Erythroblast (primary cell): ENCODE data around the gene P2RX6.
A peak's percentile ranks its signal among the peaks of the same experiment; 100 is the strongest.

ENCODE experiments used
- DNase-seq, 2 experiments: peaks; one replicate each; lab custom pipeline; 2025; lab: John Stamatoyannopoulos, UW
- GATA1 ChIP-seq: IDR thresholded peaks from 2 replicates; pipeline ENCODE4 v1.6.1; 2011; ENCODE audit warnings: low read depth, mild to moderate bottlenecking, control low read depth, low read length, moderate library complexity
- POLR2A ChIP-seq: IDR thresholded peaks from 2 replicates; pipeline ENCODE4 v1.6.1; 2011; ENCODE audit warnings: mild to moderate bottlenecking, low read length

P2RX6 gene

DNA sequence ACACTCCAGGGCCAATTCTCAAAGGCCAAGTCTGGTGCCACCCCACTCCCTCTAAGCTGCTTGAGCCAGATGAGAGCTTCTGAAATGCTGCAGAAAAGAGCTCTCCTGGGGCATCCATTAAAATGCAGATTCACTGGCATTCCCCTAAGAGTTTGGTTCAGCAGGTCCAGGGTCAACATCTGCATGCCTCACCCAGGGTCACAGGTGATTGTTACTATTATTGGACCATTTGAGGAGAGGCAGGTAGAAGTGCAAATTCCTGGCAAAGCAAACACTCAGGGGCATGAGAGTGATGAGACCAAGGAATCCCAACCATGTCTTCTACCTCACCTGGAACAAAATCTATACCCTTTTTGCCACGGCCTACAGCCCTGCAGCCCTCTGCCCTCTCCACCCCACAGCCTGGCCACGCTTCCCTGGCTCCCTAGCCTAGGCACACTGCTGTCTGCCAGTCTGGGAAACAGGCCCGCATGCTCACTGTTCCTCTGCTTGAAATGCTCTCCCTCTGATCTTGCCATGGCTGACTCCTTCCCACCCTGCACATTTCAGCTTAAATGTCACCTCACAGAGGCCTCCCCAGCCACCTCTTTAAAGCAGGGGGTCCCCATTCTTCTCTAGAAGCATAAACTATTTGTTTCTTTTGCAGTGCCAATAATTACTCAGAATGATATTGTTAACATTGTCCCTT is 4.4 kb upstream of the P2RX6 start:
- no peak for DNase-seq
- TF ChIP-seq GATA1 (no peak), POLR2A (no peak)

DNA sequence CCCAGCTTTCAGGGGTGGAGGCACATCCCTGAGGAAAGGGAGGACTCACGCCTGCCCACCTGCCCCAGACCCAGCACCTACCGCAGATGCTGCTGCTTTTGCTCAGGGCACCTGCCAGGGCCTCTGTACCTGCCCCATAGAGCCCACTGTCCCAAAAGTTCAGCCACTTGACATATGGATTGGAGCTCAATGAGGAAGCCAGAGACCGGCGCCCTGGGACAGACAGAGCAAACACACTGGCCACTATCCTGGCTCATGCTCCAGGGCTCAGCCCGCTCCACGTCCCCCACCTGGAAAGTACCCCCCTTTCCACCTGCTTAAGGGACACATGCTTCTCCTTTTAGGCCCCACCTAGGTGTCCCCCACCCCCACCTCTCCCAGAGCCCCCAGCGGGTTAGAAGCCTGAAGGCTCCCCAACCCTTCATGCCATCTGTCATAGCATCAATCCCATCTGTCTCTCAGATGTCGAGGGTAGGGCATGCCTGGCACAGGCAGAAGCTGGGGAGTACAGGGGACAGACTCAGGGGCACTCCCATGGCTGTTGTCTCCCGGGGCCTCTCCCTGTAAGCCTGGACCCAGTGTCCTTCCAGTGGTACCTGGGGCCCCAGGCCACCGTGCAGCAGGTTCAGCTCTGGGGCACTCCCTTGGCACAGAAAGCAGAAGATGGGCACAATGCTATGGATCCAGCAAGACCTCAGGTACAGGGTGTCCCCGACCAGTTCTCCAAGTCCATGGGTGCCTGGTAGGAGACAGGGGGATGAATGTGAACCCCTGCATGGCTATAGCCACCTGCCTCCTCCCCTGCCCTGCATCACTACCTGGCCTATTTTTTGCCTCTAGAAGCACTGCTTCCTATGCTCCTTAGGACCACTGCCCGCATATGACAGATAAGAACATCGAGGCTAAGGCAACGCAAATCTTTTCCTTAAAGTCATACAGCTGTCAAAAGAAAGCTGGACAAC is 2.2 kb upstream of the P2RX6 start:
- TF ChIP-seq GATA1 (no peak), POLR2A (no peak)

DNA sequence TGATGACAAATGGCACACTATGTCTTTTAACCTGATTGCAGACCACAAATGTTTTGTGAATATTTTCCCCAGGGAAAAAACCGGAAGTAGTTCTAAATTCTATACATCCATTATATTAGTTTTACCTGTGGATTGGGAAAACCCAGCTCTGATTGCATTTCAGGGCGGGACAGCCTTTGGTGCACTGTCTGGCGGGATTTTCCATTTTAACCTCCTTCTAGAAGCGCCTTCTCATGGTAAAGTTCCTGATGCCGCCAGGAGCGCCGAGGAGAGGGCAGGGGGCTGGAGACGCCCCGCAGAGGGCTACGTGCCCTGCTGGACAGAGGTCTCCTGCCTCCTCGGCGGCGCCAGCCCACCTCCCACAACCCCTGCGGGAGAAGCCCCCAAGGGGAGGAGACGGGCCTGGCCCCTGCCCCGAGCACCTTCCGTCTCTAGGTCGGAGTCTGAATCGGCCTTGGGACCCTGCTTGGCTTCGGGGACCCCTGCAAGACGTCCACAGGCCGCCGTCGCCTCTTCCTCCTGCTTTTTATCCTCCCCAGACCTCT is 1.2 kb upstream of the P2RX6 start:
- DNase-seq, result no peak
- TF ChIP-seq GATA1 (no peak), POLR2A (no peak)

More for the DNA sequence above, 2.2 kb upstream of the P2RX6 start:
- DNase-seq, result no peak

- DNase-seq, result peak; percentile 91 to 93
Measured at GRCh38 chr22:21014202-21014725, 701 bp upstream of the P2RX6 start.

GRCh38 chr22:21015466-21016006 is 571 bp downstream of the P2RX6 start:
- no peak for TF ChIP-seq POLR2A
- no peak for DNase-seq

More at GRCh38 chr22:21014202-21014725, 701 bp upstream of the P2RX6 start:
- TF ChIP-seq GATA1, result no peak
- no peak for TF ChIP-seq POLR2A

- DNase-seq, result no peak
- TF ChIP-seq POLR2A (no peak), GATA1 (no peak)
Measured at GRCh38 chr22:21016644-21017420, 1.9 kb downstream of the P2RX6 start.

DNA sequence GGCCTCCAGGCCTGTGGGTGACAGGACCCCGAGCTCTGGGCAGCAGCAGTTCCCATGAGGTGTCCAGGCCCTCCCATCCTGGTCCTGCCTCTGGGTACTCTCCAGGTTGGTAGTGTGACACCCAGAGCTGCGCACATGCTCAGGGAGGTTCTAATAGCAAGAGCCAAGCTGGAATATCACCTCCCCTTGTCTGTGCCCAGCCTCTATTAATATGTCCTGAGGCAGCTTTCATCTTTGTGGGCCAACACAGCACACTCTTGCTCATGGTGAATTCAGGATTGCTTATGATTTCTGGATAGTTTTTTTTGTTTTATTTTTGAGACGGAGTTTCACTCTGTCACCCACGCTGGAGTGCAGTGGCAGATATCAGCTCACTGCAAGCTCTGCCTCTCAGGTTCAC is 3.3 kb downstream of the P2RX6 start:
- no peak for DNase-seq
- TF ChIP-seq POLR2A (no peak), GATA1 (no peak)

DNA sequence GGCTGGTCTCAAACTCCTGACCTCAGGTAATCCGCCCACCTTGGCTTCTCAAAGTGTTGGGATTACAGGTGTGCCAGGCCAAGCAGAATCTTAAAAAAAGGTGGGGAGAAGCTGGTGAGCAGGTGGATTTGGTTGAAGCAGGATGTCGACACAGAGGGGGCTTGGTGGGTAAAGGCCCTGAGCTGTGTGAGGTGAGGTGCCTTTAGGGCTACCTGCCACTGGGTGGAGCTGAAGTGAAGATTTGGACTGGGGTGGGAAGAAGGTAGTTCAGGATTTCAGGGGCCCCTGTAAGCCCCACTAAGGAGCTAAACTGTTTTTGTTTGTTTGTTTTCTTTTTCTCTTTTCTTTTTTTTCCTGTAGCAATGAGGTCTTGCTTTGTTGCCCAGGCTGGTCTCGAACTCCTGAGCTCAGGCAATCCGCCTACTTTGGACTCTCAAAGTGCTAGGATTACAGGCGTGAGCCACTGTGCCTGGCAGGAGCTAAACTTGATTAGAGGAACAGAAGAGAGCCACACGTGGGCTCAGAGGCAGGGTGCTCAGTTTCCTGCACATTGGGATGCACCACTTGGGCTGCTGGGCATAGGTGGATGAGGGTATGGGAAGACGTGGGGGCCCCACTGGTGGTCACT is 6.0 kb downstream of the P2RX6 start:
- TF ChIP-seq POLR2A (no peak), GATA1 (no peak)
- DNase-seq, result peak; percentile 16 to 31

DNA sequence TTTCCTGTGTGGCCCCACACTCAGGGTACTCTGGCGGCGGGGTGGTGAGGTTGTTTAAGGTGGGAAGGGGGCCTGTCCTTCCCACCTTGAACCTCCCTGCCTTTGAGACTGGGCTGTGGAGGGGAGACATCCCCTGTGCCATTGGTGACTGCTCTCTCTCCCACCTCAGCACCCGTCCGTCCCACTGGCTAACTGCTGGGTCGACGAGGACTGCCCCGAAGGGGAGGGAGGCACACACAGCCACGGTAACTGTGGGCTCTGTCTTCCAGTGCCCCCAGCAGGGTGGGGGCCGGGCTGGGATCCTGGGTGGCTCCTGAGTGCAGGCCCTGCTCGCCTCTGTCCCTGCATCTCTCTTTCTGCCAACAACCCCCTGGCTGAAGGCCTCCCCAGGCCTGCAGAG is 7.5 kb downstream of the P2RX6 start:
- DNase-seq, result no peak
- no peak for TF ChIP-seq GATA1
- no peak for TF ChIP-seq POLR2A

- DNase-seq, result no peak
- TF ChIP-seq GATA1 (no peak), POLR2A (no peak)
Measured at GRCh38 chr22:21022955-21023614, 8.1 kb downstream of the P2RX6 start.

DNA sequence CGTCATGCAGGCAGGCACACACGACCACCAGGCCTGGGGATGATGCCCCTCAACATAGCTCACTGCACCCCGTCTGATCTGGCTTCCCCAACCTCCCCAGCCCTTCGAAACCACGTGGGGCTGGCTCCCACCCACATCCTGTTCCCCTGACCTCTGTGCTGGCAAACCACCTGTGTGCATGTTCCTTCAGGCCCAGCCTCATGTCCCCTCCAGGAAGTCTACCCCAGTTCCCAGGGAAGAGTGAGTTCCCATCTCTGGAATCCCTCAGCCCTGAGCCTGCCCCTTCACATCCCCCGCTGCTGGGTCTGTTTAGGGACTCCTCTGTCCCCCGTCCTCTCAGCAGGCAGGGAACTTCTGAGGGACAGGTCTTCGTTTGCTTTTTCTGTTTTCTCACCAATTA is 10.3 kb downstream of the P2RX6 start:
- DNase-seq, result no peak
- no peak for TF ChIP-seq POLR2A
- no peak for TF ChIP-seq GATA1
